ENCODE measurements around the gene TSC1. TPM values are rescaled to one million over a fixed set of nuclear protein-coding genes. Genes with fewer than 3 reads are reported as not detected.

Gene TSC1
- polyA plus RNA-seq, 12 donors: 26.5 to 53.0 (median 32.6) TPM; not detected in 1

DNA sequence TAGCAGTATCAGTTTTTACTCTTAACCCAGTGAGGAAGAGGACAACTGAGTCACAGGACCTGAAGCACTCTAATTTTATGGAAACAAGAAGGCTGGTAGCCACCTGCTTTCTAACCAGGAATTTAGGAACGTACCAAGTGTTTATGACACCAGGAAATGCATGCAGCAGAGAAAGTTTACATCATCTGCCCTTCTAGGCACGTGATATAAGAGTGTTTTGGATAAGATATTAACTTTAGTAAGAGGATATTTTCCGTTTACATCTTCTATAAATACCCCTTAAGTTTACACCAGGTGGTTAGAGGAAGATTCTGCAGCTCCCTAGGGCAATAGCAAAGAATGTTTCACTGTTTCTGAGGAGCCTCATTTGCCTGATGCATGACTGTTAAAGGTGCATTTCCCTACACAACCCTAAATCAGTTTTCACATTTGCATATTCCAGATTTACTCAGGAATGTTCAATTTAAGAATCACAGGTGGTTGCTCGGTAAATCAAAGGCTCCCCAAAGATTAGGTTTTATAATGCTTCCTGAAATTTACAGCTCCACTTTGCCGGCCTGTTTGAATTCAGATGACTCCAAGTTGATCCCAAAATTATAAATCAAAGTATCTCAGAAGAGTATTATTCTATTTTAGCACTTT, 1.8 kb downstream of the TSC1 start:
- DNase-seq: no peak

GRCh38 chr9:132939169-132939568, 5.2 kb downstream of the TSC1 start:
- DNase-seq: no peak

- no peak for DNase-seq
These were observed 6.9 kb downstream of the TSC1 start for GRCh38 chr9:132937463-132937901.

DNA sequence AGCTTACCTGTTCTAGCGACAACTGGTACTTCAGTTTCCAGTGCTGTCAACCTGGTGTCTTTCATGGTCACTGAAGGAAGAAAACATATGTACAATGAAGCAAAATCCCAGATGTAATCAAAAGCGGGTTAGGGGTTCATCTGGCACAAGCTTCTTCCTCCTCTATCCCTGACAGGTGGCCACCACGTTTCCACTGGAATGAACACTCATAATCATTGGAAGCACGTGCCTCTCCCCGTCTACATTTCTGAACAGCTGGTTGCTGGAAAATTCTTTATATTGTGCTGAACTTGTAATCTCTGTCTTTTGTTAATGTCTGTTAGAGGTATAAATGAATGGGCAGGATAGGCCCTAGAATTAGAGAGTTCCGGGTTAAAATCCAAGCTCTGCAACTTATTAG, 9.4 kb downstream of the TSC1 start:
- DNase-seq: no peak

DNA sequence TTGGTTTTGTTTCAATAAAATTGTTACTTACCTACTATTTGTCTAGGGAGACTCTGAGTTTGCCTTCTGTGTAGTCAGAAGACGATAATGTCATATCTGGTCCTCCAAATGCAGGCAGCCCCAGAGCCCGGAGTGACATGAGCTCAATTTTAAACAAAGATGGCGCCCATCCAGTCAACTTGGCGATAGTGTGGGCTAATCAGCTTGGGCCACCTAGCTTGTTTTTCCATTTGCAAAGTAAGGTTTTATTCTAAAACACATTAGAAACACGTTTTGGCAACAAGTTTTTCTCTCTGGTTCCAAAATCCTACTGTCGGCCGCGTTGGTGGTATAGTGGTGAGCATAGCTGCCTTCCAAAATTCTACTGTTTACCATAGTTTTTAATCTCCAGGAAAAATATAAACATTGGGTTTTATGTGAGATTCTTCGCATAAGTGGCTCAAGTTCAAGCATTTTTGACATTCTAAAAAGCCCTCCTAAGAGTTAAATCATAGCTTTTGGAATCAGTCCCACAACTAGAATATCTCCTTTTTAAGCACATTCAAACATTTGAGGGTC, 13.2 kb downstream of the TSC1 start:
- DNase-seq: no peak

DNA sequence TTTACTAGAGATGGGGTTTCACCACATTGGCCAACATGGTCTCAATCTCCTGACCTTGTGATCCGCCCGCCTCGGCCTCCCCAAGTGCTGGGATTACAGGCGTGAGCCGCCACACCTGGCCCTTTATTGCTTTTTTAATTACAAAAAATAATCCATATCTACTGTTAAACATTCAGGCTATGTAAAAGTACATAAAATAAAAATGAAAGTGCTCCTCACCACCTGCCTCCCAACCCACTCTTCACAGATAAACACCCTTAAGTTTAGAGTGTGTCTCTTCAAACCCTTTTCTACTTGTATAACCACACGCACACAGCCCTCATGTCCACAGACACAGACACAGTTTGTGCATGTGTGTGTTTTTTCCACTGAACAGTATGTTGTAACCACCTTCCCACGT, 16.7 kb downstream of the TSC1 start:
- no peak for DNase-seq

DNA sequence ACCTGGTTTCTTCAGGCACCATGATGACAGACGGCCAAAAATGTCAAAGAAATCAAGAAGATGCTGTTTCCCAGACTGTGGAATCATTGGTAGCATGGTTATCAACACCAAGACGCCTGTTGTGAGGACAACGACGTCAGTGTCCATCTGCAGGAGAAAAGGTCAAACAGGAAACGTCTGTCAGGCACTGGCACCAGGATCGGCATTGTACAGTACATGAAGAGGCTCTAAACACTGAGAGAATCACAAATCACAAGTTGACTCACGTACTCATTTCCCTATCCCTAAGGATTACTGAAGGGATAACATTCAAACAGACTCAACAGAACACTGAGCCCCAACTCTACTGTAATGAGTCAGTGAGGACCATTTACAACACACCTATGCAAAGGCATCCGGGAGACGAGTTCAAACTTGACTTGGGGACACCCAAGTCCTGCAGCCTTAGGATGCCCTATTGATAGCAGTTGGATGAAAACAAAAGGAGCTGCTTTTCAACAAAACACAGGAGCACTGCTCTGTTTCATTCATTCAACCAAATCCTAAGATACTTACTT, 21.0 kb downstream of the TSC1 start:
- DNase-seq: no peak

DNA sequence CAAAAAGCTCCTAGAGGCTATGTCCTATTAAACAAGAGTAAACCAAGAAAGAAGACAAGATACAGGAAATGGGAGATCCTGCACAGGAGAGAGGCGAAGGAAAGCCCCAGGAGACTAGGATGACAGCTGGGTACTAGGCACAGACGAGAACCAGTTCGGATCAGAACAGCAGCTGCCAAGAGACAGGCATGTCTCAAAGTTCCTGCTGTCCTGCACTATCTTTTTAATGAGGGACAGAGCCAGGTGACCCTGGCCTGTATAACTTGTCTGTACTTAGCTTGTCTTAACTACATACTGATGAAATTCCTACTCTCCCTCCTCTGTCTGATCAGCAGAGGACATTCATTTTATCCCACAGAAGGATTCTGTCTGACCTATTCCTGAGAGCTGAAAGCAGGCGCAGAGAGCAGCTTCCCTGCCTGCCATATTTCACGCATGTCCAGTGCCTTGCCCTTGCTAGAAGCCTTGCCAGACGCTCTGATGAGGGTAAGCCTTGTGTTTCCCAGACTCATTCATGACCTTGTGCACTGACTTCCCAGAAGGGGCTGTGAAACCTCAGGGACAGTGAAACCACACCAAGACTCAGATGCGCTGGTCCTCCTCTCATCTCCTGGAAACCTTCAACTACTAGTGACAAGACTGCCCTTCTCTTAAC, 24.7 kb downstream of the TSC1 start:
- DNase-seq: no peak

GRCh38 chr9:132914924-132915323, 29.5 kb downstream of the TSC1 start:
- no peak for DNase-seq

DNA sequence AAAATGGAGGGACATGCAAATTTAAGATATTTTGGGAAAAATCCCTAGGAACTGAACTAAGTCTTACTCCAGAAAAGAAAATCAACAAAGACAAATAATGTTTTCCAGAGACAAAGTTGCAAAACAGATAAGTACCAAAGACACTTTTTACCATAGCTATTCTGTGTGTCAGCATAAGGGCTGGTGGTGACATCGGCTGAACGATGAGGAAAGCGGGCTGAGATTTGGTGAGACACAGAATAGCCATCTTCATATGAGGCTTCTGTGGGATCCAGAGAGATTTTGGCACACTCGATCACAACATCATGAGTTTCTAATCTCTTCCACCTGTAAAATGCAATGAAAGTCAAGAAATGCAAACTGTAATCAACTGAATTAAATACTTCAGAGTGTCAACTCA, 32.3 kb downstream of the TSC1 start:
- no peak for DNase-seq

DNA sequence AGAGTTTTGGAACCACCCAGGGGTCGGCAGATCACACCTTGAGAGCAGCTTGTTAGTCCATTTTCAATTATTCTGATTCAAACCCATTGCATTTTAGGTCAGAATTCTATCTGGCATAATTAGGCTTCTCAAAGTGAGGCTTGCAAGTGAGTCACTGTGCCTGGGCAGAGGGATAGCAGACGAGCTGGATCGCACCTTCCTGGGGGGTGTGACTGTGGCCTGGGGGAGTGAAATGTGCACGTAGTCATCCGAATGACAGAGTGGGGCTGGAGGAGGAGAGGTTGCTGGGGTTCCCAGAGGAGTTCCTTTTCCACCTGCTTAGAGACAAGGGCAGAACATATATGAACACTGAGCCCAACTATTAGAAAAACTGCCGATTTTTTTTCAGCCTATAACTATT, 34.0 kb downstream of the TSC1 start:
- DNase-seq: no peak

DNA sequence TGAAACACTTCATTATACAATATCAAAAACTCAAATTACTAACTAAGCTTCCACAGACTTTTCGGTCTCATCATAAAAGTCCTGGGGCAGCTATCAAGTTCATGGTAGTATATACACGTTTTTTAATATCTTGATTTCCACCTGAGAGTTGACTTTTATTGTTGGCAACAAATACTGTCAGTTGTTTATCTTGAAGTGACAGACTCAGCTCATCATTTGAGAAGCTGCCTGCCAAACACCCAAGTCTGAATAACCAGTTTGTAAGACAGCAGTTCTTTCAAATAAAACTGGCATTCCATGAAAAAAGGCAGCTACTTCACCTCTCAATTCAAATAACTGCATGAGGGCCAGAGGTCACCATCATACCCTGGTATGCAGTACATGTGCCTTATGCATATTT, 35.1 kb downstream of the TSC1 start:
- no peak for DNase-seq

DNA sequence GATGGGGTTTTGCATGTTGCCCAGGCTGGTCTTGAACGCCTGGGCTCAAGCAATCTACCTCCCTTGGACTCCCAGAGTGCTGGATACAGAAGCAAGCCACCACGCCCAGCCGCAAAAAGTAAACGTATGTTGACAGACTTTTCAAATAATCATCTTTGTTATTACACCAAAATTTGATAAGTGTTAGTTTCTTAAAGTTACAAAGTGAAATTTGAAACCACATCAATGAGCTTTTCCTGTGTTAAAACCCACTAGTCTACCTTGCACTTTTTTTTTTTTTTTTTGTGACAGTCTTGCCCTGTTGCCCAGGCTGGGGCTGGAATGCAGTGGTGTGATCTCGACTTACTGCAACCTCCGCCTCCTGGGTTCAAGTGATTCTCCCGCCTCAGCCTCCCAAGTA, 35.8 kb downstream of the TSC1 start:
- DNase-seq: no peak

DNA sequence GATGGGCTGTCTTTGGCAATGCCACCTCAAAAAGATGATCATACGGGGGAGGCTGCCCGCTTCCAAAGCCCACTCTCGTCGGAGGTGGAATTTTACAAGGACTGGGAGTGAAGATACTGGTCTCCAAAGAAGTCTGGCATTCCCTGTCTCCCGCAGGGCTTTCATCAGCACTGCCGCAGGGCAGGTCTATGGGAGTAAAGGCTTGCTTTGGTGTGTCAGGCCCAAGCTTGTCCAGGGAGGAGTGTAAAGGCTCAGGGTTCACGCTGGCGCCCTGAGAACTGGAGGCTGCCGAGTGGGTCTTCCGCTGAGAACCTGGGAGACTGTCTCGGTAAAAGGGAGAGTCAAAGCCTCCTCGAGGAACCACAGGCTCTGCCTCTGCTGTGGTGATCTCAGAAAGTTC, 38.7 kb downstream of the TSC1 start:
- DNase-seq: no peak

DNA sequence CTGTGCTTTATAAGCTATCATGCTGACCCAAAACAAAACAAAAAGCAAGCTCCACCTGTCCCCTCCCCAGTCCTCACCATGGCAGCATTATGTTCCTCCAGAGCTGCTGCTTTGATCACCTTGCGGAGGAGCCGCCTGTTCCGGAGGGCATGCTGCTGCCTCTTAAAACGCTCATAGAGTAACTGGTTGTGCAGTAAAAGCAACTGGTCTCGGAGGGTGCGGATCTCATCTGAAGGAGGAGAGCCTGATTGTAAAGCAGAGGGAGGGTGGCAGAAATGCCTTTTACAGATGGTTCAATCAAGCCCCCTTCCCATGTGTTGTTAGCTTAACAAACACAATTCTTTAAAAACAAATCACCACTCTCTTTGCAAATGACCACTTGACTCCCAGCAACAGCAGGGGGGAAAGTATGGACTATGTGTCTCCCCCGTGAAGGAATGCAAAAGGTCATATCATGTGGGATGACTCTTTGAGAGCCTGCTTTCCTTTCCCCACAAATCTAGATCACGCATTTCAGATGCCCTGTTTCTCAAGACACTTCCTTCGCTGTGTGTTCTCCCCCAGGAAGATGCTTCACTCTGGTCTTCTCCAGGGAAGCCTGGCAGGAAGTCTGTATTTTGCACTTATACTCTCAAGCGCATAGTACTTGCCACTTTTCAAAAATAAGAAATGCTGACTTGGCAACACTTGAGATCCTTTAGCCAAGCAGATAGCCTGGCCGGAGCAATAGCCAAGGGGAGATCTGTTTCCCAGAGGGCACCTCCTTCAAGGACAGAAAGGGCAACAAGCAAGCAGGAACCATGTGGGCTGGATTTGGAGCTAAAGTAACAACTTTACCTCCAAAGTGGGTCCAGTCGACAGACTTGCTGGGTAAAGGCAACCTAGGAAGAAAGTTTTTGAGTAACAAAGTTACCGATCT, 40.6 kb downstream of the TSC1 start:
- DNase-seq: no peak

- DNase-seq: peak; percentile 86
These were observed 42.3 kb downstream of the TSC1 start for GRCh38 chr9:132901858-132902831.

DNA sequence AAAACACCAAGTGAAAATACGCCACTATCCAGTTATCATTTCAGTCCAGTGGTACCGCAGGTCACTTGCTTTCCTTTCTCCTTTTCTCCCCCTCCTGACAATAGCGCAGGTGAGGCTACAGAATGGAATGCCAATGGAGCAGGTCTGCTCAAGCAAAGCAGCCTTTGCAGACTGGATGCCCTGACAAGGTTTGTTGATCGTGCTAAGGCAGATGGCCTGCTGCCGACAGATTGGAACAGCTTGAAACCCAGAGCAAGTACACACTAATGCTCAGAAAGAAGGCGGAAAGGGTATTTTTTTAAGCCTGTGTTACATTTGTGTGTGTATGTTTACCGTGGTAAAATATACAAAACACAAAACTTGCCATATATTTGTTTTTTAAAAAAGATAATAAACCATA, 46.4 kb downstream of the TSC1 start:
- DNase-seq: no peak

GRCh38 chr9:132896906-132897305, 47.5 kb downstream of the TSC1 start:
- no peak for DNase-seq

GRCh38 chr9:132896264-132896663, 48.2 kb downstream of the TSC1 start:
- no peak for DNase-seq

DNA sequence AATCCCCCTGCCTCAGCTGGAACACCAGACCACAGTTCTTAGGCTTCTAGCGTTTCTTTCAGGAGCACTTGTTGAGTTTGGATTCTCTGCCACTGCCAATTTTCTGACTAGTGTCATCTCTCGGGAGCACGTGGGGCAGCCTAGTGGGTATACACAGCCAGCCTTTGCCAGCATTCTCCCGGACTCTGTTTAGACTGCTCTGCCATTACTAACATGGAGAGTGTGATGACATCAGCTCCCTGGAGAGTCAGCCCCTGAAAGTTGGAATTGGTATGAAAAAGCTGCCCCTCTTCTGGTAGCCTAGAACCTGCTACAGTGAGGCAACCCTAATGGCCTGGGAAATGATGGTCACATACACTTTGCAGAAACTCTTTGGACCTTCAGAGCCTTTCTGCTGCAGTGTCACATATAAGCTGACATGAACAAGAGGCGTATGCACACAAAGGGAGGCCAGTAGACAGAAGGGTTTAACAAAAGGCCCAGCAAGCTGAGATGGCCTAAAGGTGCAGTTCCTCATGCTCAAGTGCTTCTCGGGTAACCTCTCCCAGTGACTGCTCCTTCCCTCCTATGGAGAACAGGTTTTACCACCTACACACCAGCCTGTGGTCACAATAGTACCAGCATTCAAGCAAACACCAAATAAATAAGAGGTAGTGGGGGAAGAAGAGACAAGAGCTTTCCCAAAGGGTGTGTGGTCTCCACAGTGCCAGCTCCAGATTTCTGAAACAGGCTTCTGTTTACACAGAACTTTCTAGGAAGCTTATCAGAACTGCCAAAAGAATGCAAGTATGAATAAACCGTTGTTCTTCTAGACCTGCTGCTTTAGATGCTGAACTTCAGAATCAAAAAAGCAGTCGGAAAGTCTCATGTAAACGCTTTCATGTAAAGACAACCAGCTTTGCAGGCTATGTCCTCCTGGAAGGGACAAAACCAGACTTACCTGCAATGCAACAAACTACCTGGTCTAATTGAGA, 49.3 kb downstream of the TSC1 start:
- DNase-seq: no peak
